Measurements from ENCODE around the gene RALGAPA2.
A peak's percentile ranks its signal among the peaks of the same experiment; 100 is the strongest.
"Not testable (repeated sequence)": the region's sequence is repeated elsewhere in the genome, so short reads cannot be mapped to it uniquely, and the experiment has no call there.

Gene RALGAPA2

GRCh38 chr20:20366876-20367574, 345.4 kb downstream of the RALGAPA2 start:
- peak; percentile 69 for DNase-seq (ENCODE audit: low spot score)

DNA sequence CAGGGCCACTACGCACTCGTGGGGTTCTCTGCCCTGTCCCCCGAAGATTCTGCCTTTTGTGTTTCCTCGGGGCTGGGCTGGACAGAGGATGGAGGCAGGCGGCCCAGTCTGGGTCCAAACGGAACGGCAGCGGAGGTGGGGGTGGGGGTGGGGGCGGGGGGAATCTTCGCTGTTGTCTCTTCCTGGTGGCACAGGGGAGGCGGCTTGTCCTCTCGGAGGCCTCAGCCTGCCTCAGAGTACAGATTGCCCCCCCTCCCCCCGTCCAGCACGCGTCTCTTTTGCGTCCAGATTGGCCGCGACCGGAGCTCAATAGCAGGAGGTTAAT, 345.9 kb downstream of the RALGAPA2 start:
- no peak for DNase-seq (ENCODE audit: low spot score)

- DNase-seq (ENCODE audit: low spot score): no peak
Observed at GRCh38 chr20:20365480-20366161, 346.8 kb downstream of the RALGAPA2 start.

DNA sequence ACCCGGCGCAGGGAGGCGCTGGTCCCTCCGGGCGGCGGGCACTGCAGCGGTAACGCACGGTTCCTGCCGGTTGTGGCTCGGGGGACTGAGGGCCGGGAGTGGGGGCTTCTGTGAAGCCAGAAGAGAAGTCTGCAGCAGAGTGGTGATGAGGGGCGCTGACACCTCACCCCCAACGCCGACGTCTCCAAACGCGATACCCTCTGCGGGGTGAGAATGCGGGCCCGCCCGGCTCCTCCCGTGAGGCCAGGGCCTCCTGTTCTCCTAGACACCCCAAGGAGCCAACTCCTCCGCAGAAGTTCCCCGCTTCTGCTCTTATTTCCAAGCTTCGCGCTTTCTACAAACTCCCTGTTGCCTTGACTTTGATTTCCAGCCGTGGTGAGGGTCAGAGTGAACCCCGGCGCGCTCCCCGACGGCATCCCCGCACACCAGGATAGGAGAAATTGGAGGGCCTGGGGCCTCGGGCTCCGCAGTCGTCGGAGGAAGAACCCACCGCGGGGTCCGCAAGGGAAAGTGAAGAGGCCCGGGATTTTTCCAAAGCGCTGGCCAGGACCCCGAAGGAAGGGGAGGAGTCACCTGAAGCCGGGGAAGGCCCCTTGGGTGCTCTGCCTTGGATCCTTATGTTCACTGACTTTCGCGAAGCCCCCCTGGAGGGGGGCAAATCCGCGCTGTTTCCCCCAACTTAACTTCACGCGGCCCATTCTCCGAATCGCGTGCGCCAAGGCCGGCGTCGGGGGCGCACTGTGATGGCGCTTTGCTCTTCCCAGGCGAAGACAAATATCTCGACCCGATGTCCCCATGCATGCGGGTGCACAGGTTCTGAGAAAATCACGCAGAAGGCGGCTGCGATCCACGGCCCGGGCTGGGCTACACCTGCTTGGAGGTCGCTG, 347.6 kb downstream of the RALGAPA2 start:
- no peak for DNase-seq (ENCODE audit: low spot score)

- peak; percentile 70 for DNase-seq (ENCODE audit: low spot score)
Observed at GRCh38 chr20:20363799-20364592, 348.4 kb downstream of the RALGAPA2 start.

DNA sequence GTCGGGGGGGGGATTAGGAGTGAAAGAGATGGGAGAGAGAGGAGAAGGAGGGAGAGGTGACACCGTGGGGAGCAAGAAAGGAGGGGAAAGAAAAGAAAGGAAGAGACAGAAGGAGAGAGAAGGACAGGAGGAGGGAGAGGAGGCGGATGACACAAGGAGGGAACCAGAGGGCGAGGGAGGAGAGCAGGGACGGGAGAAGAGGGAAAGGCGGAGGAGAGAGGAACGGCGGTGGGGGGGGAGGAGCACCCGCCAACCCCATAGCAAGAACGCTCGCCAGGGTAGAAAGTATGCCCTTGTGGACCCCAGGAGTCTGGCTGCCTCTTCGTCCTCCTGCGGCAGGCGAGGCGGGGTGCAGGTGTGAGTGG, 349.0 kb downstream of the RALGAPA2 start:
- no peak for DNase-seq (ENCODE audit: low spot score)

DNA sequence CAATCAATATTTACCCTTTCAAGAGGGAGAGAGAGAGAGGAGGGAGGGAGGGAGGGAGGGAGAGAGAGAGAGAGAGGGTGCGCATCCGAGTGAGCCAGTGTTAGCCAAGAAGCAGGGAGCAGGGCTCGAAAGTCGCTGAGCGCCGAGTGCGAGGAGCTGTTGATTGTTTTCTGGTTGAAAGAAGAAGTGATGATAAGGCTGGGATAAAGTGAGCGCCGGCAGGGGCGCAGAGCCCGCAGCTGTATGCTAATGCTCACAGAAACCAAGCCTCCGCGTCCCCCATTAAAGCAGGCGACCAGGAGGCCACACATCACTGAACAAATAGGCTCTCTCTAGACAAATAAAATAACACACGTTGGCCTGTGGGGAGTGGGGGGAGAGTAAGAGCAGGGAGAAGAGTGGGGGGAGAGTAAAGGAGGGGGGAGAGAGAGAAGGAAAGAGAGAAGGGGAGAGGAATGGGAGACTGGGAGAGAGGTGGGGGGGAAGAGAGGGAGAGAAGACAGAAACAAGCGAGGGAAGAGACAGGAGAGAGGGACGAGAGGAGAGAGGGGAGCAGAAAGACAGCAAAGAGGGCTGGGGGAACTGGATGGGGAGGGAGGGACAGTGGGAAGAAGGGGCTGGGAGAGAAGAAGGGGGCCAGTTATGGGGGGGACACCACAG, 349.5 kb downstream of the RALGAPA2 start:
- peak; percentile 72 for DNase-seq (ENCODE audit: low spot score)

GRCh38 chr20:20360464-20360863, 352.0 kb downstream of the RALGAPA2 start:
- DNase-seq (ENCODE audit: low spot score): peak; percentile 64

DNA sequence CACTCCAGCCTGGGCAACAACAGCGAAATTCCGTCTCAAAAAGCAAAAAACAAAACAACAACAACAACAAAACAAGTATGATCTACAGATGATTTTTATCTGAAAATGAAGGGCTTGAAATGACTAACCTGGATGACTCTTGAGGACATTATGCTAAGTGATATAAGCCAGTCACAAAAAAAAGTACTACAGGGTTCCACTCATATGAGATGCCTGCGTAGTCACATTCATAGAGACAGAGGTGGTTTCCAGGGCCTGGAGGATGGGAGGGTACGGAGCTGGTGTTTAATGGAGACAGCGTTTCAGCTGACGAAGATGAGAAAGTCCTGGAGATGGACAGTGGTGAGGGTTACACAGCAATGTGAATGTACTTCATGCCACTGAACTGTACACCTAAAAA, 352.8 kb downstream of the RALGAPA2 start:
- no peak for DNase-seq (ENCODE audit: low spot score)

DNA sequence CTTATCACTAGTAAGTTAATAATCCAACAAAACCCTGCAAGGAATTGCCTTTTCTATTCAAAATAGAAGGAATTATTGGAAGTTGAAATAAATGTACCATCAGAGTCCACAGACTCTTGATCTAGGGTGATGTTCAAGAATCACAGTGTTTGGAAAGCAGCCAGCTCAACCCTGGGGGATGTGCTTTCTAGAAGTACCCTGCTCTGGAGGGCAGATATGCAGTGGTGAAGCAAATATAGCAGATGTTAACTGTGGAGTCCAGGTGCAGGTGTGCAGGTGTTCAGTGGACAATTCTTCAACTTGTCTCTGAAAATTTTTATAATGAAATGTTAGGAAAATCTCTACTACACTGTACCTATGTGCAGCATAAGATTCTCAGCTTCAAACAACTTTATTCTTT, 353.6 kb downstream of the RALGAPA2 start:
- no peak for DNase-seq (ENCODE audit: low spot score)

GRCh38 chr20:20355503-20355902, 356.9 kb downstream of the RALGAPA2 start:
- DNase-seq (ENCODE audit: low spot score): not testable (repeated sequence)

GRCh38 chr20:20353576-20353975, 358.9 kb downstream of the RALGAPA2 start:
- DNase-seq (ENCODE audit: low spot score): no peak

DNA sequence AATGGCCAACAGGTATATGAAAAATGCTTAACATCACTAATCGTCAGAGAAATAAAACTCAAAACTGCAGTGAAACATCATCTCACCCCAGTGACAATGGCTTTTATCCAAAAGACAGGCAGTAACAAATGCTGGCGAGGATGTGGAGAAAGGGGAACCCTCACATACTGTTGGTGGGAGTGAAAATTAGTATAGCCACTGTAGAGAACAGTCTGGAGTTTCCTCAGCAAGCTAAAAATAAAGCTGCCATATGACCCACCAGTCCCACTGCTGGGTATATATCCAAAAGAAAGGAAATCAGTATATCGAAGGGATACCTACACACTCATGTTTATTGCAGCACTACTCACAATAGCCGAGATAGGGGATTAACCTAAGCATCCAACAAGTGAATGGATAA, 368.0 kb downstream of the RALGAPA2 start:
- DNase-seq (ENCODE audit: low spot score): no peak

- no peak for DNase-seq (ENCODE audit: low spot score)
Observed at GRCh38 chr20:20343932-20344331, 368.5 kb downstream of the RALGAPA2 start.
